GM19372 (cell line): ENCODE results near the gene FSTL5.

Experiments
- ATAC-seq: cut with Tn5 transposase; IDR thresholded peaks from one replicate; pipeline ENCODE4 v1.9.1; 2021; ENCODE audit warnings: mild to moderate bottlenecking, low read depth, moderate library complexity; ENCODE audit not compliant: unreplicated experiment

Gene FSTL5

DNA sequence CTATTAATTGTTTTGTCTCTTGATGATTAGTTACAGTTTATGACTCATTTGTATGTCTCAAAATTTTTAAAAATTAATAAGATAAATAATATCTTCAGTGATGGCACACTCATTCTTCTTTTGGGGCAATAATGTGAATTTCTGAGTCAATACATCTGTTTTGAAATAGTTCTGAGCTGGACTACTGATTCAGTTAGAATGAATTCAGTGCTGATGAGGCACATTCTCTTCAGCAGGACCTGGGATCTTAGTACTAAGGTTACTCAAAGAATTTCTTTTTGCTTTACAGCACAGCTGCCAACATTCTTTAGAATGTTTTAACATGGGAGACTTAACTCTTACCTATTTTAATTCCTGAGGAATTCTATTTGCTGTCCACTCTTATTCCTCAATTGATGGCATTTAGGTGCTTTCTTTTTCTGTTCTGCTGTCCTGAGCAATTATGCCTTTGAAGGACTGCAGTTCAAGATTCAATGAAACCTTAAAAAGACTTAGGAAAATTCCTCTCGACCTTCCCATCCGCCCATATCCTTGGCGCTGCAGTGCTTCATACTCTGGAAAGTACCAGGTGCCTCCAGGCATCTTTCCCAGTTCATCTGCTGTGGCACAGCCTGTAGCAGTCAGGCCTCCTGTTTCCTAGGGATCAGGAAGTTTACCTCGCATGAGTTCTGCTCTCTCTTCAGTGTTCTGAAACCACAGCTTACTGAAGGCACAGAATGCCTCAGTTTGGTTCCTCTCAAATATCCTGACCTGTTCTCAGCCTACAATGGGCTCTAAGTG, 213.7 kb downstream of the FSTL5 start:
- no peak for ATAC-seq

DNA sequence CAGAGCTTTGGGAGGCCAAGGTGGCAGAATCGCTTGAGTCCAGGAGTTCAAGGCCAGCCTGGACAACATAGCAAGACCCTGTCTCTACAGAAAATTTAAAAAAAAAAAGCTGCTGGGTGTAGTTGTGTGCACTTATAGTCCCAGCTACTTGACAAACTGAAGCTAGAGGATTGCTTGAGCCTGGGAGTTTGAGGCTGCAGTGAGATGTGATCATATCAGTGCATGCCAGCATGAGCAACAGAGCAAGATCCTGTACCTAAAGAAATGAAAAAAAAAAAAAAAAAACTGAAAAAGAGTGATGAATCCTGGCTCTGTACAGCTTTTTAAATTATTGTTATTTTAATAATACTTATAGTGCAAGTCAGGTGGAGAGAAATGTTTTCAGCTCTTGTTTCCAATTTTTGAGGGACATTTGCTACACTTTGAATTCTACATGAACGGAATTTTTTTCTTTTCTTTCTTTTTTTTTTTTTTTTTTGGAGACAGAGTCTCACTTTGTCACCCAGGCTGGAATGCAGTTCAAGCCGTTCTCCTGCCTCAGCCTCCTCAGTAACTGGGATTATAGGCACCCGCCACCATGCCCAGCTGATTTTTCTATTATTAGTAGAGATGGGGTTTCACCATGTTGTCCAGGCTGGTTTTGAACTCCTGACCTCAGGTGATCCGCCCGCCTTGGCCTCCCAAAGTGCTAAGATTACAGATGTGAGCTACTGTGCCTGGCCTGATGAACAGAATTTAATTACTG, 215.6 kb downstream of the FSTL5 start:
- no peak for ATAC-seq

DNA sequence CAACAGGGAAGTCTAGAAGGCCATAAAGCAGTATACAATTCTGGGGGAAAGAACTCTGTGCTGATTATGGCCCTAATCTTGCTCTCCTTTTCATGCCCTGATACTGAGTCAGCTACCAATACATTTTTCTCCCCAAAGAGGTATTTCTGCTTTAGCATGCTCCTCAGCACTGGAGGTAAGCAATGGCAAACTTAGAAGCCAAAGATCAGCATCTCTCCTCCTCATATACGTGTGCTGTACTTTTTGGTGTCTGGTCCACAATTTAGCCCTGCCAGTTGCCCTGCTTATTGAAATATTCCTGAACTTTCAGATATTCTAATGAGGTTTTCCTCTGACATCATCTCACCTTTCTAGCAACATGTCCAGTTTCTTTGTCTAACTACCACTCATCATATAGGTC, 226.2 kb downstream of the FSTL5 start:
- no peak for ATAC-seq

DNA sequence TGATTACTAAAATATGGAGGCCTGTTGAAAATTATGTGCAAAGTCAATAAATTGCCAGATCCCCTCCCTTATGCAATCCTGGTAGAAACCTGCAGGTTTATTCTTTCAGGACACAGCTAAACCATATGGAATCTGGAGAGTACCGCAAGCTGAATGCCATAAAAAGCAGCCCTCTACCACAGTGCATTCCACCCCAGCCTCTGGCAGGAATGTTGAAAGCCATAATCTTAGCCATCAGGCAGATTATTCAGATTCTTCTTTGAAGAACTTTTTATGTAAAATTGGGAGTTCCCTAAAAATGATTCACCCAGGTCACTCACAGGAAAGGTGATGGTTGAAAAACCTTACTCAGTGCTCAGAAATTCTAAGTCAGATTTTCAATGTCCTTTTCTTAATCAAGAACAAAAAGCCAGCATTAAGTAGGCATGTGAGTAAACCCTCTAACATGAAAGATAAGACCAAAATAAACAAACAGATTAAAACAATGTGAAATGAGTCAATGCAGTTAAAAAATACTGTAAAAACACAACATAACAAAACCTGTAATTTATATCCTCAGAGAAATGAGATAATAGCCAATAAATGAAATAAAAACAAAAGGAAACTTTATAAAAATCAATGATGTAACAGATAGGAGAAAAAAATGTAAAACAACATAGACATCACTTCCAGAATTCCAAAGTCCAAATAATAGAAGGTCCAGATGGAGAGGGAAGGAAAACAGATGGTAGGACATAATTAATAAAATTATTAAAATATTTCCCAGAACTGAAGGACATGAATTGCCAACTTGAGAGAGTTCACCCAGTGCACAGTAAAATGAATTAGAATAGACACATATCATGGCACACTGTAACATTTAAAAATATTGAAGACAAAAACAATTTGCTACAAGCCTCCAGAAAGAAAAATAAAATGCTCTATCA, 226.9 kb downstream of the FSTL5 start:
- ATAC-seq: no peak

DNA sequence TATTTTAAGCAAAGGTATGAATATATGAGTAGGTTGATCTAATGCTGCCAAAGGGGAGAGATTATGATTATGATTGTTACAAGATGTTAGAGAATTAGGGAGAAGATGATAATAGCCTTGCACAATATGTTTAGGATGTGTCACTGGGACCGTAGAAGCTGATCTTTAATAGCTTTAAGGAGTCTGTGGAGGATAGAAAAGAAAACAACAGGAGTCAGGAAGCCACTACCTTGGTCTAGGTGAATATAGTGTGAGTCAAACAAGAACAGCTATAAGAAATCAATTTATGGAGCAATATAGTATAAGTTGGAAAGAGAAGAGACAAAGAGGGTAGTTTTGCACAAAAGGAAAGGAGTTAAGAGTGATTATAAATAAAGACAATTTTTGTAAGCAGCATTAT, 232.7 kb downstream of the FSTL5 start:
- no peak for ATAC-seq

DNA sequence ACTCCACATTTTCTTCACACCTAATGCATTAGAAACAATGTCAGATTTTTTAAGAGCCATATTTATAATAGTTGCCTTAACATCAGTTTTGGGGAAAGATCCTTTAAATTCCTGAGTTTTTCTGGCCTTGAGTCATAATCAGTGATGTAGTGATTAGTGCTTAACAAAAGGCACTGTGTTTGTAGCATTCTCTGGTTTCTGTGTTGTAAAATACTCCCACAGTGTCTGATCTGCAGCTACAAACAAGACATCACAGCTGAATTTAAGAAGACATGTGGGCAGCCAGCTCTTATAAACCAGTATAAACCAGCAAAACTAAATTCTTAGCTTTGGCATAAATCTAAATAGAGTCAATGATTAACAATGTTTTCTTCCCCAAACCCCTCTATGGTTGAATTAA, 233.8 kb downstream of the FSTL5 start:
- ATAC-seq: no peak

DNA sequence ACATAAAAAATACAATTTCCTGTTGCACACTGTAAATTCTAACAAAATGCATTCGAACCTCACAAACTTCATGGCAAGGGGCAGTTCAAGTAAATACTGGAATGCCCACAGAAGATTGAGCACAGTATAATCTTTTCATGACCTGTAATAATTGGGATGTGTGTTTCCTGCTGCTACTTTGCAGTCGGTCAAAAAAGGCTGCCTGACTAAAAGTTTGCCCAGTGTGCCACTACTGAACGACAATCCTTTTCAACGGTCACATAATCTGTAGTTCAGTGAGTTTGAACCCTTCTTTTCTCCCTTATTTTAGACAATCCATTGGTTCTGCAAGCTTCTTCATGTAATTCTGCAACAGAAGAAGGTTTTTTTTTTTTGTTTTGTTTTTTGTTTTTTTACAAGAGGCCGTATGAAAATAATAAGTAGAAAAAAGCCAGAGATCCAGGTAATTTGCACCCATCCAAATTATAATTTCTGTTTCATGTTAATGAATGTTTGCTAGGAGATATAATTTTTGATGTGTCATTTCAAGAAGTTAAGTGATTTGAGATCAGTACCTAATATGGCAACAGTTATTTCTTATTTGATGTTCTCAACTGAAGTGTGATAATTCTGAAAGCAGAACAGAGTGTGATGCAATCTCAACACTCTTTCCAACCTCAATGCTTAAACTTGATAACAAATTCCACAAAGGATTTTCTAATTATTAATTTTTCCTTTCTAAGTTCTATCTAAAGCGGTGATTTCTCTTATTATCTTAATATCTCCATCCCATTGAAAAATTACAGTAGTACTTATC, 237.6 kb downstream of the FSTL5 start:
- no peak for ATAC-seq

DNA sequence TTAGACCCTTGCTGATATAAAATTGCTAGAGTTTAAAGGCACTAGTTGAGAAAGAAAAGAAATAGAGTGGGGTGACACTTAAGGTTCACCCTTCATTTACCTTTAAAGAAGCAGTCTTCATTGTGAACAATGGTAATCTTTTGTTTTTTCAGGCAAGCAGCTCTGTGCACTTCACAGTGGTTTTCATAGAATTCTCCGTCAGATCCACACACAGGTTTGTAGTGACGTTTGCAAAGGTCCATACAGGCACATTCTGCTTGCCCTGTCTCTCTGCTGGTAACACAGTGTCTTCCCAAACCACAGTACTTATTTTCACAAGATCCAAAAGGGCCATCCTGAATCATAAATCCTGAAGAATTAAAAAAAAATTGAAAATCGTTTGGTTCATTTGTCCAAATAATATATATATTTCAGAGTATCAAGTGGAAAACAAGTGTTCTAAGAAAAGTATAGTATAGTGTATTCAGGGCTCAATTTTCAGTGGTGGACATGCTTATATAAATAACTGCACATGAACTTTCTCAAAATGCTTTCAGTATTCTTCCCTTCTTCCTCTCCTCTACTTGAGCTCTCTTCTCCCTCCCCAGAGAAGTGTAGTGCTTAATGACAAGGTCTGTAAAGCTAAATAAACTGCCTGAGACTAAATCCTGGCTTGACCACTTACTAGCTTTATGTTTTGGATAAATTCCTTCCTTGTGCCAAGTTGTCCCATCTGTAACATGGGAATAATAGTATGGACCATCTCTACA, 243.3 kb downstream of the FSTL5 start:
- ATAC-seq: no peak

DNA sequence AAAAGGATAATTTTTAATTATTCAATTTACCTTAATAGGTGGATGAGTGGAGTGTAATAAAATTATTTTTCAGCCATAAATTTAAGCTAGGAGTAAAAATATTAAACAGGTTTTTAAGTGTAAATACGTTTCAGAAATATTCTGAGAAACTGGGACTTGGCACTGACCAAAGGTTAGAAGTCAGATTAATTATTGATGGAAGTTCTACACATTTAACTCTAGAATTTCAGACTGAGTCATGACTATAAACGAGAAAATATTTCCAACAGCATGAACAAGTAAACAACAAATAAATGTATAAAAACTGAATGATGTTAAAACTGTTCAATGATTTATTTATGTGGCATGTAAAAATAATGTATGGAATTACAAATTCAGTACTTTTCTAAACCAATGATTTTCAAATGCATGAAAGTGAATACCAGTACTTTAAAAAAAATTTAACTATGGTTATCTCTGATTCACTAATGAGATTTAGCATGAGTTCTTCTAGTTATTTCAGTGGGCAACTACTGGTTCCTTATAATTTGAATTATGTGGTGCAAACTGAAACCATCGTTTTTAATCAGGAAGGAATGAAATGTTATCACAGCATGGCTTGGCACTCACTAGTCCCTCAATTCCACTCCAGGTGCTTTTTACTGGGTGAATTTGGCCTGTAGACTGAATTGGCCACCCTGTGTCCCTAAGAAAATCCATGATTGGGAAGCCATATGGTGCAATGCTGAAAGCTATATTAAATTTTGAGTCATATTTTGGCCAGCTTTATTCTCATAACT, 244.2 kb downstream of the FSTL5 start:
- no peak for ATAC-seq

DNA sequence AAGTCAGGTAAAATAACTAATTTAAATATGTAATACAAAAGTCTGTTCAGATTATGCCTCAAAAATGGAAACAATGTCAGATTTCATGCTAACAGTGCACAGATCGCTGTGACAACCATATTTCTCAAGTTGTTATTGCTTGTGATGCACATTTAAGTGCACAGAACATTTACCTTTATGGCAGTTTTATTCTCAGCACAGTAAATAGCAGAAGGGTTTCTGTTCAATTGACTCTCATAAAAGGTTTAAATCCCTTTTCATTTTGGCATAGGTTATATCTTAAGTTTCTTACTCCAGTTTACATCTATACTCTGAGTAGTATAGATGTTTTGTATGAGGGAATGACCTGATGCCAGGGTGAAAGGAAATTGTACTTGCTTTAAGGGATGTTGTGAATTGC, 247.8 kb downstream of the FSTL5 start:
- no peak for ATAC-seq

DNA sequence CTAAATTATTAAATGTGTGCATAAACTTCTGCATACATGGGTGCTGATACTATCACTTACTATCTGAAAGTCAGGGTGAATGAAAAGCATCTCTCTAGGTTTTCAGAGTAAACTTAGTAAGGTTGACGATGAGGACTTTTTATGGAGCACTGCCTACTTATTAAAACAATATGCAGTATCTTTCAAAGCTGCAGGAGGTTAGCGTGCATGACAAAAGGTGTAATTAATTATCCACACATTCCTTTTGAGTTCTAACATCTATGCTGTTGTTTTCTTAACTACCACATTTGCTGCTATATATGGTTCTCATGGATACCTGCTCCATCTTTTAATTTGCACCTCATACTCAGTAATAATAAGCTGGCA, 256.2 kb downstream of the FSTL5 start:
- no peak for ATAC-seq

DNA sequence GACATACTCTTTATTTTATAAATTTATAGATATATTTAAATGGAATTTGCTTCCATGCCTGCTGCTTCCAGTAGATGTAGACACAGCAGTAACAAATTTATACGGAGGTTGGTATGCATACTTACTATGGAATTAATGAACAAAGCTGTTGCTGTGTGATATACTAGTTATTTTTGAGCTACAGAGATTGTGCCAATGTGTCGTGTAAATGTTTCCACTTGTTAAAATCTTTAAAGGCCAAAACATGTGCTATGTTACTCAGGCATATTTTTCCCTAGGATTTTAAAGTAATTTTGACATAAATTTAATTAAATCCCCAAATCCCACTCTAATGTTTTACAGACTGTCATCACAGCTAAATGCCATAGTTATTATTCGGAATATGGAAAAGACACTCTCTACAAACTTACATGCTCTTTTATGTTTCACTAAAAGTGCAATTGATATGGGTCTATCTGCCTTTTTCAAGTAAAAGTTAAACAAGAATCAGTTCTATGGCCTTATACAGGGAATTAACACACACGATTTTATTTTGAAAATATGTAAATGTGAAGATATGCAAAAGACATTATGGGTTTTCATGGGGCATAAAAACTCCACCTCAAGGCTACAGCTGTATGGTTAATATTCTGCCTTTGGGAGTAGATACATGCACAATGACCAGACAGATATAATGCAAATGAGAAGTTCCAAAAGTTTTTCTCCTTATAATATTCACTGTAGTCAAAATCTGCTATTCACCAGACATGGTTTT, 256.8 kb downstream of the FSTL5 start:
- no peak for ATAC-seq

DNA sequence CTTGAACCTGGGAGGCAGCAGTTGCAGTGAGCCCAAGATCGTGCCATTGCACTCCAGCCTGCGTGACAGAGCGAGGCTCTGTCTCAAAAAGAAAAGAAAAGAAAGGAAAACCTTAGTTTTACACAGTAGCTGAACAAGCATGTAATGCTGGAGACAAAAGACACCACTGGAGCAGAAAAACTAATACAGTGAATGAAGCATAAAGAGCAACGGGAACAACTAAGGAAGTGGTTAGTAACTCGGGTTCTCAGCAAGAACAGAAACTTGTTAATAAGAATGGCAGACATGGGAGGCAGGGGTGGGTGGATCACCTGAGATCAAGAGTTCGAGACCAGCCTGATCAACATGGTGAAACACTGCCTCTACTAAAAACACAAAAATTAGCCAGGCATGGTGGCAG, 263.7 kb downstream of the FSTL5 start:
- no peak for ATAC-seq

DNA sequence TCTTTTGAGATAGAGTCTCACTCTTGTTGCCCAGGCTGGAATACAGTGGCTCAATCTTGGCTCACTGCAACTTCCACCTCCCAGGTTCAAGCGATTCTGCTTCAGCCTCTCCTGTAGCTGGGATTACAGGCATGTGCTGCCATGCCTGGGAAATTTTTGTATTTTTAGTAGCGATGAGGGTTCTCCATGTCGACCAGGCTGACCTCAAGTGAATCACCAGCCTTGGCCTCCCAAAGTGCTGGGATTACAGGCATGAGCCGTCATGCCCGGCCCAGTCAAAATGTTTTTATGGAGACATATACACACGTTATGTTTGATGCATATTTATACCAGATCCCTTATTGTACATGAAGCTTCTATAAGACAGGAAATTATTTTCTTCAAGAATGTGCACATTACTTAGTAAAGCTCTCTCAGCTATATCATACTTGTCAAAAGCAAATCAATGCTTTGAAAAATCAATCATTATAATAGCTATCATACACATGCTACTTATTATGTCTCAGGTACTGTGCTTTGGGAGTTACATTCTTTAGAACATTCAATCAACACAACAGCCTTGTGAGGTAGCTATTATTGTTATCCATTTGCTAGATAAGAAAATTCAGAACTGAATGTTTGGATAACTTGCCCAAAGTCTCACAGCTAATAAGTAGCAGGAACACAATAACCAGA, 269.2 kb downstream of the FSTL5 start:
- no peak for ATAC-seq

DNA sequence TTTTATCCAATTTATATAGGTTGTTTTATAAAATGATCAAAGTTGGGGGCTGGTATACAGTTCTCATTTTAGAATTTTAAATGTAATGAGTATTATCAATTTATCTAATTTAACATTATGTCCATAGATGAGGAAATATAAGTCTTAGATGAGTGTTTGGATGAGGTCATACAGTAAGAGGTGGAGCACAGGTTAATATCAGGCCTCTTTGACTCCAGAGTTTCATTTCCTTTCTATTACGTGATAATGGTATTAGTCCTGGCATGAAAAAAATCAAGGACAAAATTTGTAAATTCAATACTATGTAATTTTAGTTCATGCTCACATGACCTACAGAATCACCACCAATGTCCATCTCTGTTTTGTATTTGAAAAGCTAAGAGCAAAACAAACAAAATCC, 269.8 kb downstream of the FSTL5 start:
- ATAC-seq: no peak

DNA sequence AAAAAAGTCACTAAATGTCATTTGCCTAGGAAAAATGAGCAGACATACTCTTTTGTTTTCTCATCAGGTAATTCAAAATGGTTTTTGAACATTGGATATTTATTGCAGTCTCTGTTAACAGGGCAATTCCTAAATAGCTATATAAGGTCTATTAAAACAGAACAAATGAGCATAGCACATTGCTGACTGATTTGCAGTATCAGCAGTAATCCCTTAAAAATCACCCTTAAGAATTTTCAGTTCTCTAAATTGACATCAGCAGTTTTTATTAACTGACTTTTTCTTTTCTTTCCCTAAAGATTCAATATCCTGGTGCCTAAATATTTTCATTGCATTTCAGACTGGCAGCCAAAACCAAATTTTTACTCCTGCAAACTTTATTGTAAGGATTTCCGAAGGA, 270.2 kb downstream of the FSTL5 start:
- no peak for ATAC-seq

DNA sequence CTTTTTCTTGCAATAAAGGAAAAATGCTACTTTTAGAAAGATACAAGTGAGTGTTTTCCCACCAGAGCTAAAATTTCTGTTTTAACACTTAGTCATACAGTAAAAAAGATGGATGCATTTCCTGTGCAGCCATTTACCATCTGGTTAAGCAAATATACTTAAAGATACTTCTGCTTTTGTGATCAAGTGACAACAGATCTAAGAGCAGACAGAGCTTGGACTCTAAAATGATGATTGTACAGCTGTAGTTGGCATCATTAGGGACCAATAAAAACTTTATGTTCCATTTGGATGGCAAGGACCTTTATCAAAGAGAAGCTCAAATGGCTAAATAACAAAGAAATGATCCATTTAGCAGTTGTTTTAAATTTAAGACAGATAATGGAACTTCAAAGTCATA, 270.8 kb downstream of the FSTL5 start:
- ATAC-seq: no peak

DNA sequence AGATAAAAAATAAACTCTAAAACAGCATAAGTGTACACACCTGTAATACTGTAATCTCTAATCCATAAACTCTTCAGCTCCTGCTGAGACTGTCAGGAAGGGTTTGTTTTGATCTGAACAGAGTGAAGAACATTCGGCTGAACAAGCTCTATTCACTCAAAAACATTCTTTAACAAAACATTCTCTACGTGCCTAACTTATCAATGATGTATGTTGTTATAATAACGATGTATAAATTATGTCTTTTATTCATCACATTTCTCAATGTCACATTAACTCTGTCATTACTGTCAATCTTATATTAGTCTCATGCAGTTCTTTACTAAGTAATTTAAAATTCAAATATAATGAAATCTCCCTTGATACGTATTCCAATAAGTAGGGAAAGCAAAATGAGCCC, 280.6 kb downstream of the FSTL5 start:
- ATAC-seq: no peak
